ENCODE results near the gene SORCS2.

SORCS2 gene

DNA sequence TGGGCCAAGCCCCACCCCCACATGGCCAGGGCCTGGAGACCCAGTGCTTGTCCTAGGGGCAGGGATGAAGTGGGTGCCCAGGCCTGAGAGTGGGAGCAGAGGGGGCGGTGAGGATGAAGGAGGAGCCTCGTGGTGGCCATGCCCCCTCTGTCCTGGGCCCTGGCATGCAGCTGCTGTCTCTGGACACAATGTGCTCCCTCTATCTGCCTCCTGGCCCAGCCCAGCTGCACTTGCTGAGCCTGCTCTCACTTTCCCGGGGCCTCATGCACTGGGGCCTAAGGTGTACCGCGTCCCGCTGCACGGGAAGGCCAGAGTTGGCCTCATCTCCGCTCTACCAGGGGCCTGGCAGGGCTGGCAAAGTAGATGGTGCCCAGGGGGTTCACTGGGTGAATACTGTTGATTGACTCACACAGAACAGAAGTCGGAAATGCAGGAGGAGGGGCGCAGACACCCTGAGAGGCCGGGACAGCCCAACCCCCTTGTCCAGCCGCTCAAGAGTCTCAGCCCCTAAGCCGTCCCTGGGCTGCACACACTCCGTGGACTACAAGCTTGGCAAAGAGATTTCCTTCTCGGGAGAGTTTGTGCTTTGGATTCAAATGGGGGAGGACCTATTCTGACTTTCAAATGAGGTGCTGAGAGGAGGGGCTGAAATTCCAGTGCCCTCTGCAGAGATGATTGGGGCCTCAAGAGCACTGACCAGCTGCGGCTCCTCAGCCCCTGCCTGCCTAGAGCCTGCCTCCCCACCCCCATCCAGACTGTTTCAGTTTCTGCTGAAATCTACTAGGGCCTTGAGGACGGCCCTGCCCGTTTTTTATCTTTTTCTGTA lies 130.0 kb downstream of the SORCS2 start:
- DNase-seq (ENCODE audit: low spot score), result no peak
- H3K27ac ChIP-seq, result no peak overlapping the region
- CTCF ChIA-PET, result no interaction called here
- POLR2A ChIA-PET (ENCODE audit: low non-redundant PET), result no interaction called here
- TF ChIP-seq, protein P1, sequence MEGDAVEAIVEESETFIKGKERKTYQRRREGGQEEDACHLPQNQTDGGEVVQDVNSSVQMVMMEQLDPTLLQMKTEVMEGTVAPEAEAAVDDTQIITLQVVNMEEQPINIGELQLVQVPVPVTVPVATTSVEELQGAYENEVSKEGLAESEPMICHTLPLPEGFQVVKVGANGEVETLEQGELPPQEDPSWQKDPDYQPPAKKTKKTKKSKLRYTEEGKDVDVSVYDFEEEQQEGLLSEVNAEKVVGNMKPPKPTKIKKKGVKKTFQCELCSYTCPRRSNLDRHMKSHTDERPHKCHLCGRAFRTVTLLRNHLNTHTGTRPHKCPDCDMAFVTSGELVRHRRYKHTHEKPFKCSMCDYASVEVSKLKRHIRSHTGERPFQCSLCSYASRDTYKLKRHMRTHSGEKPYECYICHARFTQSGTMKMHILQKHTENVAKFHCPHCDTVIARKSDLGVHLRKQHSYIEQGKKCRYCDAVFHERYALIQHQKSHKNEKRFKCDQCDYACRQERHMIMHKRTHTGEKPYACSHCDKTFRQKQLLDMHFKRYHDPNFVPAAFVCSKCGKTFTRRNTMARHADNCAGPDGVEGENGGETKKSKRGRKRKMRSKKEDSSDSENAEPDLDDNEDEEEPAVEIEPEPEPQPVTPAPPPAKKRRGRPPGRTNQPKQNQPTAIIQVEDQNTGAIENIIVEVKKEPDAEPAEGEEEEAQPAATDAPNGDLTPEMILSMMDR (conservative IDR thresholded peaks at IDR 0.05; ENCODE audit: low read depth), result no peak

DNA sequence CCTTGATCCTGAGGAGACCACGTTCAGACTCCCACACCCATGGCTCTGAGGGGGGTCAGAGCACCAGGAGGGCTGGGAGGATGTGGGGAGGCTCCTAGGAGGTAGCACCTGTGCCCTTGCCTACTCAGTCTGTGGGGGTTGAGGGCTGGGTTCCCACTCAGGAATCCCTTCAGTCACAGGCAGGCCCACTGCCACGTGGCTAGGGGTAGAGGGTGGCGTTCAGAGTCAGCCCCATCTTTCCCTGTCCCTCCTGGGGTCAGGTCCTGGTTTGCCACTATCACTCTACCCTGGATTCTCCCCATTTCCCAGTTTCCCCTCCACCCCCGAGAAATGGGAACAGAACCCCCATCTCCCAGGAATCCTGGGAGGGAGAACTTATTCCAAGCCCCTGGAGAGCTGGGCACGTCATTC lies 131.1 kb downstream of the SORCS2 start:
- ChIA-PET CTCF (no interaction called here), POLR2A (ENCODE audit: low non-redundant PET) (no interaction called here)
- H3K27ac ChIP-seq, result no peak overlapping the region
- no peak for DNase-seq (ENCODE audit: low spot score)
- TF ChIP-seq, protein P1 (conservative IDR thresholded peaks at IDR 0.05; ENCODE audit: low read depth), result no peak

DNA sequence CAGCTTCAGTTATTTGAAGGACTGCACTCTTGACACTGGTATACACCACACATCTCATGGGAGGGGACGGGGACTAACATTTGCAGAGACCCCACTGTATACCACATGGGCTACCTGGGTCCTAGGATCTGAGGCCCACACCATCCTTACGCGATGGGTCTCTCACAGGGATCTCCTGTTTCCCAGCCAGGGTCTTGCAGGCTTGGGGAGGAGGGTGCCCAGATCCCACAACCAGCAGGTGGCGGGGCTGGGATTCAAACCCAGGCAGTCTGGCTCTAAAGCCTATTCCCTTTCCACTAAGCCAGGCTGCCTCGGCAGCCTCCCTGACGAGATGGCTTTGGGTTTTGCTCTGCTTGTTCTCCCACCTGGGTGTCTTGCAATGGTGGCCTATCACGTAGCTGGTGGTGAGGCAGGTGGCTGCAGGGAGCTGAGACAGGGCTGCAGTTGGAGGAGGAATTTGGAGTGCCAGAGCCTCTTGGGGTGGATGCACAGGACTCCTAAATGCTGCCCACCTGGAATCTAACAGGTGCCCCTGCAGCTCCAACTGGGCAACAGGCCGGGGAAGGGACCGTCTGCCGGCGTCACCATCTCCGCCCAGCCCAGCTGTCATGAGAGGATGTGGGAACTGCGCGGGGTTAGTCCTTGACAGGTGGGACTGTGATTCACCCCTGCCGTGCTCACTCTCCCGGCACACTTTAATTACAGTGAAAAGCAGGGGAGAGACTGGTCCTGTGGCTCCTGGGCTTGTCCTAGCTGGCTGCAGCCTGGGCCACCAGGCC lies 131.7 kb downstream of the SORCS2 start:
- TF ChIP-seq, protein P1 (conservative IDR thresholded peaks at IDR 0.05; ENCODE audit: low read depth), result no peak
- POLR2A ChIA-PET (ENCODE audit: low non-redundant PET), result no interaction called here
- H3K27ac ChIP-seq, result 0 out of 2 replicates have a peak overlapping the region, but pooled peaks have one; percentile 6
- DNase-seq (ENCODE audit: low spot score), result no peak
- CTCF ChIA-PET, result interaction anchor here (0.6 kb wide), 1 partner anchor 280 kb away, joined by 3 read pairs; no protein-coding TSS in a partner anchor

DNA sequence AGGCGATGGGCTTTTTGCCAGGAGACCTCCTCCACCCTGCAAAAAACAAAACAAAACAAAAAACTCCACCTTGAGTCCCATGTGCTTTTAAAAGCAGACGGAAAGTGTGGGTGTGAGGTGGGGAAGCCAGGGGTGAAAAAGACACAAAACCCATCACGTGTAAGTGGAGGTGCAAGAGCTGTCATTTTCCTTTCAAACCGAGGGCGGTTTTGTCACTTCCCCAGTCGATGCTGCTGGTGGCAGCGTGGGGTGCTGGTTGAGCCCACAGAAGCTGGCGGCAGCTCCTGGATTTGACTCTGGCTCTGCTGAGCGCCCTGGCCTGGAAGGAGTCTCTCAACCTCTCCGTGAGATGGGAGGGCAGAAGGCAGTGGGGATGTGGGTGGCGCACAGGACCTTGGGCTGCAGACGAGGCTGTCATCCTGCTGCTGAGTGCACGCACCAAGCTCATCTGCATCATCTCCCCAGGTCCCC lies 132.3 kb downstream of the SORCS2 start:
- TF ChIP-seq, protein P1 (conservative IDR thresholded peaks at IDR 0.05; ENCODE audit: low read depth), result no peak
- ChIA-PET POLR2A (ENCODE audit: low non-redundant PET) (no interaction called here), CTCF (interaction anchor here (0.6 kb wide), 1 partner anchor 281 kb away, joined by 3 read pairs; no protein-coding TSS in a partner anchor)

DNA sequence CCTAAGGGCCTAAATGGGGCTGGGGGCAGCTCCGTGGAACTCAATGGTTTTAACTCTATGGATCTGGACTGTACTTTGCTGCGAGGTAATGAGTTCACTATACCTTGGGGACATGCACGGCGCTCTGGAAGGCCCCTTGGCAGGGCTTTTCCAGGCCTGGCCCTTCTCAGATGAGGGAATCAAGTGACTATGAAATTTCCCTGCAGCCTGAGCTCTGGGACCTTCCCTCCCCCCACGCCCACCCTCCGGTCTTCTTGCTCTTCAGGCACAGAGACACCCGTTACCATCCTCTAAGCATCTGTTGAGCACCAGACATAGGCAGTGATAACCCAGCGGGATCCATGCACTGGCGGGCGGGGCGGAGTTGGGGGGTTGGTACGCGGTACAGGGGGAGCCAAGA lies 133.2 kb downstream of the SORCS2 start:
- no peak for DNase-seq (ENCODE audit: low spot score)
- H3K27ac ChIP-seq, result no peak overlapping the region
- TF ChIP-seq, protein P1 (conservative IDR thresholded peaks at IDR 0.05; ENCODE audit: low read depth), result no peak
- ChIA-PET POLR2A (ENCODE audit: low non-redundant PET) (no interaction called here), CTCF (no interaction called here)

More for the DNA sequence above, 132.3 kb downstream of the SORCS2 start:
- DNase-seq (ENCODE audit: low spot score), result no peak
- H3K27ac ChIP-seq, result 0 out of 2 replicates have a peak overlapping the region, but pooled peaks have one; percentile 6

DNA sequence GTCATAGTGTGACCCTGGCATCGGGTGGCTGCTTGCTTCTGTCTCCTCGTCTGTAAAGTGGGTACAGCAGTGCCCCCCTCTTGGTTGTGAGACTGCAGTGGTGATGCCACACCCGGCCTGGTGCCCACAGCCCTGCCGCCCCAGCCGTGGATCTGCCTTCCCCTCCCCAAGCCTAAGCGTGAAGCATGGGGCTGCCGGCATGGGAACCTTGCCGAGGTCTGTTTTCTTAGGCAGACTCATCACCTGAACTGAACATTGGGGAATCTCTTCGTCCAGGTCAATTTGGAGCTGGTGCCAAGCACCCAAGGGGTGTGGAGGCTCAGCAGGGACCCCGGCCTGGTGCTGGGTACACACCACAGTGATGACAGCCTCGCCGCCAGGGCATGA lies 134.0 kb downstream of the SORCS2 start:
- ChIA-PET POLR2A (ENCODE audit: low non-redundant PET) (no interaction called here), CTCF (interaction anchor here (0.6 kb wide), 2 partner anchors 142 to 1359 kb away, joined by 4 to 5 read pairs; no protein-coding TSS in a partner anchor)
- TF ChIP-seq, protein P1 (conservative IDR thresholded peaks at IDR 0.05; ENCODE audit: low read depth), result no peak
- no peak for DNase-seq (ENCODE audit: low spot score)
- no peak overlapping the region for H3K27ac ChIP-seq

Measured in RWPE1 (cell line).